Prostate gland (tissue), 1 donor: ENCODE measurements around the gene DNAJC1.

ENCODE experiments used
- POLR2A ChIP-seq: fragments of 450-650 bp; IDR thresholded peaks from one replicate; pipeline ENCODE4 v1.6.1; 2016; ENCODE audit warnings: antibody characterized with exemption, mild to moderate bottlenecking
- POLR2AphosphoS5 ChIP-seq: sonication (generic); formaldehyde crosslinking; IDR thresholded peaks from one replicate; pipeline ENCODE4 v1.6.1; 2017; ENCODE audit warnings: antibody characterized with exemption

DNA sequence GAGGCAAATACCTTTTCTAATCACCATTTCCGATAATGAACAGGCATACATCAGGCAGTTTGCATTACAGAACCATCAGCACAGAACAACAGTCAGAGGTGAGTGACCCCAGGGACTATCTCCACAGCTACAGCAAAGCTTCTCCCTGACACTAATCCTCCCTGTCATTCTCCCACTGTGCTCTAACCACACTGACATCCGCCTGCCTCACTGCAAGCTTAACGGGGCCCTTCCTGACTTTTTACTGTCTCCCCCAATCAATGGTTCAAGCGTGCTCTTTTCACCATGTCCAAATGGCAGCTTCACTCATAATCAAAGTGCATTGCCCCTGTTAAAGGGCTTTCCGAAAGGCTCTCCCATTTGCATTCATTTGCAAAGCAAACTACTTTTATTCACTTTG, 196.3 kb downstream of the DNAJC1 start:
- TF ChIP-seq POLR2A (no peak), POLR2AphosphoS5 (no peak)
